BLaER1 (cell line): ENCODE data around the gene ATG4B.
A peak's percentile ranks its signal among the peaks of the same experiment; 100 is the strongest.

Experiments
- H3K27ac ChIP-seq: shearing (Covaris generic); formaldehyde crosslinking; 2 replicates; pipeline ENCODE4 v1.8.1; 2022
- H3K27me3 ChIP-seq: shearing (Covaris generic); formaldehyde crosslinking; 2 replicates; pipeline ENCODE4 v1.8.1; 2022
- H3K36me3 ChIP-seq: shearing (Covaris generic); formaldehyde crosslinking; 2 replicates; pipeline ENCODE4 v1.8.1; 2022
- H3K4me1 ChIP-seq: shearing (Covaris generic); formaldehyde crosslinking; 2 replicates; pipeline ENCODE4 v1.8.1; 2022
- H3K4me2 ChIP-seq: shearing (Covaris generic); formaldehyde crosslinking; 2 replicates; pipeline ENCODE4 v1.8.1; 2022
- H3K4me3 ChIP-seq: shearing (Covaris generic); formaldehyde crosslinking; 2 replicates; pipeline ENCODE4 v1.8.1; 2022
- H3K9ac ChIP-seq: shearing (Covaris generic); formaldehyde crosslinking; 2 replicates; pipeline ENCODE4 v1.8.1; 2022
- H3K9me3 ChIP-seq: shearing (Covaris generic); formaldehyde crosslinking; 2 replicates; pipeline ENCODE4 v1.8.1; 2022
- H4K20me1 ChIP-seq: shearing (Covaris generic); formaldehyde crosslinking; 2 replicates; pipeline ENCODE4 v1.8.1; 2022
- Cebpa-rat ChIP-seq: shearing (Covaris generic); IDR thresholded peaks from 2 replicates; pipeline ENCODE4 v1.8.1; 2022

Gene ATG4B

GRCh38 chr2:241649927-241650326 lies 12.4 kb downstream of the ATG4B start:
- H4K20me1 ChIP-seq: peaks cover 99% of the 10 kb centered on the region
- H3K9me3 ChIP-seq: no peaks in the 10 kb centered on the region
- H3K4me1 ChIP-seq: peaks cover 26% of the 10 kb centered on the region
- peaks cover 72% of the 10 kb centered on the region for H3K36me3 ChIP-seq
- no peak for TF ChIP-seq Cebpa-rat
- no peak overlapping the region for H3K4me3 ChIP-seq
- H3K4me2 ChIP-seq: no peak overlapping the region
- H3K27me3 ChIP-seq: no peaks in the 10 kb centered on the region
- H3K9ac ChIP-seq: no peak overlapping the region
- H3K27ac ChIP-seq: no peak overlapping the region

DNA sequence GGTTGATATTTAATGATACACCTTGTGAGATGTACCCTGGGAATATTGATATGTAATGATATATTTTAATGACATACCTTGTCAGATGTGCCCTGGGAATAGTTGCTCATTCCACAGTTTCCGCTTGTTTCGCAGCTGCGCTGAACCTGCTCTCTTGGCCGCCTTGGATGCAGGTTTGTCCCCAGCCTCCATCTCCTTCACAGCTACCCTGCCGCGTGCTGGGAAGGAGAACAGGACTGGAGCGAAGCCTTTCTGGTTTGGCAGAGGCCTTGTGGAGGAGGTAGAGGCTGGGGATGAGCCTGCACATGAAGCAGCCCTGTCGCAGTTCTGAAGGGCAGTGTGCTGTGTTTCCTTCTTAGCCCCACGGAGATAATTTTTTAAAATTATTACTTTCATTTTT lies 14.6 kb downstream of the ATG4B start:
- Histone ChIP-seq H3K4me2 (no peak overlapping the region), H3K9me3 (no peaks in the 10 kb centered on the region), H3K9ac (no peak overlapping the region), H3K4me3 (no peak overlapping the region), H3K4me1 (peaks cover 26% of the 10 kb centered on the region), H3K36me3 (peaks cover 73% of the 10 kb centered on the region), H3K27ac (no peak overlapping the region), H3K27me3 (no peaks in the 10 kb centered on the region), H4K20me1 (peaks cover 89% of the 10 kb centered on the region)
- TF ChIP-seq Cebpa-rat: no peak

GRCh38 chr2:241652722-241653121 lies 15.2 kb downstream of the ATG4B start:
- H3K9ac ChIP-seq: no peak overlapping the region
- peaks cover 79% of the 10 kb centered on the region for H3K36me3 ChIP-seq
- no peak for TF ChIP-seq Cebpa-rat
- peaks cover 24% of the 10 kb centered on the region for H3K4me1 ChIP-seq
- peaks cover 86% of the 10 kb centered on the region for H4K20me1 ChIP-seq
- no peak overlapping the region for H3K27ac ChIP-seq
- H3K9me3 ChIP-seq: no peaks in the 10 kb centered on the region
- H3K4me2 ChIP-seq: no peak overlapping the region
- no peaks in the 10 kb centered on the region for H3K27me3 ChIP-seq
- H3K4me3 ChIP-seq: no peak overlapping the region

- no peak for TF ChIP-seq Cebpa-rat
- Histone ChIP-seq H3K27ac (no peak overlapping the region), H3K36me3 (peaks cover 84% of the 10 kb centered on the region), H3K4me3 (no peak overlapping the region), H3K4me1 (peaks cover 18% of the 10 kb centered on the region), H3K4me2 (no peak overlapping the region), H3K27me3 (no peaks in the 10 kb centered on the region), H4K20me1 (peaks cover 86% of the 10 kb centered on the region), H3K9ac (no peak overlapping the region), H3K9me3 (no peaks in the 10 kb centered on the region)
Measured at GRCh38 chr2:241653210-241653750, 15.8 kb downstream of the ATG4B start.

GRCh38 chr2:241654551-241654950 lies 17.1 kb downstream of the ATG4B start:
- Histone ChIP-seq H3K4me1 (peaks cover 14% of the 10 kb centered on the region), H3K4me3 (no peak overlapping the region), H3K9ac (no peak overlapping the region), H3K27ac (no peak overlapping the region), H3K9me3 (no peaks in the 10 kb centered on the region), H4K20me1 (peaks cover 82% of the 10 kb centered on the region), H3K27me3 (no peaks in the 10 kb centered on the region), H3K36me3 (peaks cover 96% of the 10 kb centered on the region), H3K4me2 (no peak overlapping the region)
- TF ChIP-seq Cebpa-rat: no peak

DNA sequence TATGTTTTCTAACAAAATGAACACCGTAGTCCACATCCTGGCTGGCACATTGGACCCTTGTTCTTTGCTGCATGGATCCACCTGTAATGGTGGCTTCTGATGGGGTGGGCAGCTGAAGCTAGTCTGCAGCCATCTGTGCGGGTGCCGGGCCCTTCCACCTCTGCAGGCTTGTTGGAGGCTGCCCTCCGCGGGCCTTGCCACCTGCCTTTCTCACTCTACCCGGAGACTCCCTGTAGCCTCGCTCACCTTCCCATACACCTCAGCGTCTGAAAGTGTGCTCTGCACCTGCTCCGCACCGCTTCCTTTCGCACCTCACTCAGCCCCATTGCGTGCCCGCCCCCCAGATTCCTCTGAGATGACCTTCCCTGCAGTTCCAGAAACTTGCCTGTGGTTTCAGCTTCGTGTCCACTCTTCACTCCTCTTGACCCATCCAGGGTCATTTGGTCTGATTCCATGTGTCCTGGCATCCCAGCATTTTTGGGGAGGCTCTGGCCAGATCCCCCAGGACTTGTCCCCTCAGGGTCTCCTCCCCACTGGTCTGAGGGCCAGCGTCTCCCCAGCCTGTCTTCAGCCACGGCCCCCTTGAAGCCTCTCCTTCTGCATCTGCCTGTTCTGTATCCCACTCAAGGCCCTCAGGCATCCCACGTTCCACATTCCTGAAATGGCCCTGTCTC lies 18.2 kb downstream of the ATG4B start:
- Histone ChIP-seq H3K27ac (no peak overlapping the region), H3K4me1 (peaks cover 9% of the 10 kb centered on the region), H3K9ac (no peak overlapping the region), H3K9me3 (no peaks in the 10 kb centered on the region), H3K27me3 (no peaks in the 10 kb centered on the region), H4K20me1 (peaks cover 71% of the 10 kb centered on the region), H3K4me3 (no peak overlapping the region), H3K36me3 (peaks cover 99% of the 10 kb centered on the region), H3K4me2 (no peak overlapping the region)
- no peak for TF ChIP-seq Cebpa-rat

GRCh38 chr2:241656190-241656741 lies 18.8 kb downstream of the ATG4B start:
- H3K27me3 ChIP-seq: no peaks in the 10 kb centered on the region
- no peak overlapping the region for H3K9ac ChIP-seq
- H3K36me3 ChIP-seq: peaks cover 99% of the 10 kb centered on the region
- H3K9me3 ChIP-seq: no peaks in the 10 kb centered on the region
- peaks cover 65% of the 10 kb centered on the region for H4K20me1 ChIP-seq
- no peak overlapping the region for H3K4me2 ChIP-seq
- H3K4me3 ChIP-seq: no peak overlapping the region
- peaks cover 9% of the 10 kb centered on the region for H3K4me1 ChIP-seq
- TF ChIP-seq Cebpa-rat: no peak
- H3K27ac ChIP-seq: no peak overlapping the region

DNA sequence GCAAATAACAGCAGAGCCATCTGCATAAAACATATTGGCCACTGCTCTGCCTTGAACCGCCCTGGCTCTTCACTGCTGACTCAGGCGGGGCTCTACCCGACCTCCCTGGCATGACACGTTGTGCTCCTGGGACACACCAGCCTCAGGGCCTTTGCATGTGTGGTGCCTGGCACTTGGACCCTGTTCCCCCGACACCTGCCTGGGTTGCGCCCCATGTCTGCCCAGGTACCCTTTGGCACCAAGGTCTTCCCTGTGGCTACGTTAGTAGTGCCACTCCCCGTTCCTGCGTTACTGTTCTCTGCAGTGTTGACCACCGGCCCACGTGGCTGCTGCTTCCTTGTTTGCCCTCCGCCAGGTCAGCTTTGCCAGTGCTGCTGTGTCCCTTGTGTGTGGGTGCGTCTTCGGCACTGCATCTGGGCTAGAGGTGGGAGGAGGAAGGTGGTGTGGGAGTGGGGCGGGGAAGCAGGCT lies 20.3 kb downstream of the ATG4B start:
- H3K4me2 ChIP-seq: no peak overlapping the region
- H3K27me3 ChIP-seq: no peaks in the 10 kb centered on the region
- H3K27ac ChIP-seq: no peak overlapping the region
- no peak for TF ChIP-seq Cebpa-rat
- H4K20me1 ChIP-seq: peaks cover 49% of the 10 kb centered on the region
- H3K4me1 ChIP-seq: peaks cover 9% of the 10 kb centered on the region
- no peak overlapping the region for H3K4me3 ChIP-seq
- H3K36me3 ChIP-seq: peaks cover 99% of the 10 kb centered on the region
- no peaks in the 10 kb centered on the region for H3K9me3 ChIP-seq
- no peak overlapping the region for H3K9ac ChIP-seq

DNA sequence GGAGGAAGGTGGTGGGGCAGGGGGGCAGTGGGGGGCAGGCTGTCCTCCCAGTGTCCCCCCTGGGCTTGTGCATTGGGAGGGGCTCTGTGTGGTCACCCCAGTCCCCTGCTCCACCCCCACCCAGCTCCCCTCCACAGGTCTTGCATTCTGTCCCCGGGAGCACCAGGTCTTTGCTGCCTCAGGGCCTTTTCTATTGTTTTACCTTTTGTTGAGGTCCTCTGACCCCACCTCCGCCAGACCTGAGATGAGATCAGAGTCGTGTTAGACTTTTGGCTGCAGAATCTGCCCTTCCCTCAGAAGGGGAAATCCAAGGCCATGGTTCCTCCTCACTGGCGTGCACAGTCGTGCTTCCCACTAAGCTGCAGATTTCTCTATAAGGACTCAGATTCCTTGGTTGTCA lies 20.8 kb downstream of the ATG4B start:
- Histone ChIP-seq H3K4me1 (peaks cover 9% of the 10 kb centered on the region), H3K36me3 (peaks cover 97% of the 10 kb centered on the region), H3K27me3 (no peaks in the 10 kb centered on the region), H3K27ac (no peak overlapping the region), H4K20me1 (peaks cover 44% of the 10 kb centered on the region), H3K9ac (no peak overlapping the region), H3K4me3 (no peak overlapping the region), H3K4me2 (no peak overlapping the region), H3K9me3 (no peaks in the 10 kb centered on the region)
- TF ChIP-seq Cebpa-rat: no peak

GRCh38 chr2:241659150-241659739 lies 21.8 kb downstream of the ATG4B start:
- H3K27ac ChIP-seq: no peak overlapping the region
- H3K36me3 ChIP-seq: peaks cover 88% of the 10 kb centered on the region
- H3K9me3 ChIP-seq: no peaks in the 10 kb centered on the region
- H3K27me3 ChIP-seq: no peaks in the 10 kb centered on the region
- peaks cover 9% of the 10 kb centered on the region for H3K4me1 ChIP-seq
- no peak for TF ChIP-seq Cebpa-rat
- peaks cover 36% of the 10 kb centered on the region for H4K20me1 ChIP-seq
- H3K4me3 ChIP-seq: no peak overlapping the region
- peak overlapping the region; percentile 18 for H3K4me2 ChIP-seq
- no peak overlapping the region for H3K9ac ChIP-seq
